ENCODE measurements around the gene ARHGEF16.

Gene ARHGEF16

GRCh38 chr1:3466366-3467075 is 12.1 kb downstream of the ARHGEF16 start:
- no peak for DNase-seq (ENCODE audit: insufficient read length, low spot score)
- FAIRE-seq = no peak

GRCh38 chr1:3467096-3468036 is 12.9 kb downstream of the ARHGEF16 start:
- DNase-seq (ENCODE audit: insufficient read length, low spot score) (no peak), FAIRE-seq (no peak)

GRCh38 chr1:3468236-3469103 is 14.0 kb downstream of the ARHGEF16 start:
- DNase-seq (ENCODE audit: insufficient read length, low spot score) (no peak), FAIRE-seq (no peak)

- no peak for DNase-seq (ENCODE audit: insufficient read length, low spot score)
- no peak for FAIRE-seq
Measured at GRCh38 chr1:3469104-3469848, 14.8 kb downstream of the ARHGEF16 start.

GRCh38 chr1:3469849-3470649 is 15.6 kb downstream of the ARHGEF16 start:
- DNase-seq (ENCODE audit: insufficient read length, low spot score) (no peak), FAIRE-seq (no peak)

- FAIRE-seq (no peak), DNase-seq (ENCODE audit: insufficient read length, low spot score) (no peak)
Measured at GRCh38 chr1:3470650-3471355, 16.3 kb downstream of the ARHGEF16 start.

- no peak for DNase-seq (ENCODE audit: insufficient read length, low spot score)
- FAIRE-seq = no peak
Measured at GRCh38 chr1:3471356-3472087, 17.1 kb downstream of the ARHGEF16 start.

- DNase-seq (ENCODE audit: insufficient read length, low spot score) (no peak), FAIRE-seq (no peak)
Measured at GRCh38 chr1:3472088-3472850, 17.8 kb downstream of the ARHGEF16 start.

GRCh38 chr1:3472906-3473305 is 18.4 kb downstream of the ARHGEF16 start:
- DNase-seq (ENCODE audit: insufficient read length, low spot score) (no peak), FAIRE-seq (no peak)

GRCh38 chr1:3473381-3473844 is 18.9 kb downstream of the ARHGEF16 start:
- DNase-seq (ENCODE audit: insufficient read length, low spot score) (no peak), FAIRE-seq (no peak)

GRCh38 chr1:3474016-3474415 is 19.6 kb downstream of the ARHGEF16 start:
- DNase-seq (ENCODE audit: insufficient read length, low spot score) (no peak), FAIRE-seq (no peak)

GRCh38 chr1:3474421-3474820 is 20.0 kb downstream of the ARHGEF16 start:
- no peak for FAIRE-seq
- no peak for DNase-seq (ENCODE audit: insufficient read length, low spot score)

- FAIRE-seq (no peak), DNase-seq (ENCODE audit: insufficient read length, low spot score) (no peak)
Measured at GRCh38 chr1:3475839-3476573, 21.5 kb downstream of the ARHGEF16 start.

GRCh38 chr1:3476666-3477065 is 22.2 kb downstream of the ARHGEF16 start:
- DNase-seq (ENCODE audit: insufficient read length, low spot score) (no peak), FAIRE-seq (no peak)

- DNase-seq (ENCODE audit: insufficient read length, low spot score) (no peak), FAIRE-seq (no peak)
Measured at GRCh38 chr1:3477241-3477995, 23.0 kb downstream of the ARHGEF16 start.

- DNase-seq (ENCODE audit: insufficient read length, low spot score) = no peak
- no peak for FAIRE-seq
Measured at GRCh38 chr1:3478187-3478586, 23.7 kb downstream of the ARHGEF16 start.

All from GM19239 (cell line).